Lower lobe of right lung (tissue), 2 donors: ENCODE measurements around the gene COLEC12. TPM values are rescaled to one million over a fixed set of nuclear protein-coding genes. Genes with fewer than 3 reads are reported as not detected.

Experiments
- ATAC-seq, 2 donors: fragments of 200-7000 bp; cut with Tn5 transposase; one replicate each; pipeline ENCODE4 v1.9.1; 2020 to 2022; ENCODE audit warnings: mild to moderate bottlenecking in 2 of 2, moderate library complexity in 2 of 2
- DNase-seq: peaks from one replicate; pipeline ENCODE4 v3.0.0-alpha.2; 2020
- H3K27ac ChIP-seq: fragments of 200-600 bp; one replicate; pipeline ENCODE4 v1.8.0; 2022
- H3K27me3 ChIP-seq: fragments of 200-600 bp; one replicate; pipeline ENCODE4 v1.8.0; 2022; ENCODE audit warnings: low read depth
- H3K36me3 ChIP-seq: fragments of 200-600 bp; one replicate; pipeline ENCODE4 v1.8.0; 2022; ENCODE audit warnings: mild to moderate bottlenecking
- H3K4me1 ChIP-seq: fragments of 200-600 bp; one replicate; pipeline ENCODE4 v1.8.0; 2022
- H3K4me3 ChIP-seq: fragments of 200-600 bp; one replicate; pipeline ENCODE4 v1.8.0; 2022; ENCODE audit warnings: mild to moderate bottlenecking
- H3K9me3 ChIP-seq: fragments of 200-600 bp; one replicate; pipeline ENCODE4 v1.8.0; 2022
- CTCF ChIP-seq: fragments of 200-600 bp; IDR thresholded peaks from one replicate; pipeline ENCODE4 v1.8.0; 2022; ENCODE audit warnings: antibody characterized with exemption, mild to moderate bottlenecking
- intact Hi-C: fragments of 100-400 bp; cut with DNase I; formaldehyde crosslinking; loops from one replicate; pipeline ENCODE4 v1.11.0; 2022
- total RNA-seq: library from RNA; stranded (reverse); fragmentation: NEBNext Ultra II Directional; extraction: Animal tissue kit (Norgen Biotek cat#: 25700); gene quantifications from one replicate; pipeline ENCODE4 v1.2.1, GENCODE V29; 2021
- donor health status: DM: no; HTN: yes; CAD: no; lungs with severe emphysema.

COLEC12 gene
- total RNA-seq, 1 donor from 2014 or later: 79.2 TPM

- no peaks in the 10 kb centered on the region for H3K27me3 ChIP-seq
- no peaks in the 10 kb centered on the region for H3K36me3 ChIP-seq
- H3K4me1 ChIP-seq: peaks cover 6% of the 10 kb centered on the region
- no peak for DNase-seq
- no peak for ATAC-seq
- intact Hi-C loops: no loop called here
- no peak overlapping the region for H3K4me3 ChIP-seq
- H3K27ac ChIP-seq: no peak overlapping the region
- H3K9me3 ChIP-seq: no peaks in the 10 kb centered on the region
- no peak for TF ChIP-seq CTCF
Measured at GRCh38 chr18:425106-425745, 75.3 kb downstream of the COLEC12 start.

- H3K36me3 ChIP-seq: no peaks in the 10 kb centered on the region
- DNase-seq (no peak), ATAC-seq (no peak)
- no peaks in the 10 kb centered on the region for H3K9me3 ChIP-seq
- H3K4me3 ChIP-seq: no peak overlapping the region
- intact Hi-C loops: no loop called here
- TF ChIP-seq CTCF: no peak
- peaks cover 6% of the 10 kb centered on the region for H3K4me1 ChIP-seq
- H3K27me3 ChIP-seq: no peaks in the 10 kb centered on the region
- H3K27ac ChIP-seq: no peak overlapping the region
Measured at GRCh38 chr18:424668-425067, 75.8 kb downstream of the COLEC12 start.

- peaks cover 6% of the 10 kb centered on the region for H3K4me1 ChIP-seq
- intact Hi-C loops: no loop called here
- H3K9me3 ChIP-seq: no peaks in the 10 kb centered on the region
- H3K4me3 ChIP-seq: no peak overlapping the region
- TF ChIP-seq CTCF: no peak
- H3K36me3 ChIP-seq: no peaks in the 10 kb centered on the region
- DNase-seq (no peak), ATAC-seq (no peak)
- no peak overlapping the region for H3K27ac ChIP-seq
- no peaks in the 10 kb centered on the region for H3K27me3 ChIP-seq
Measured at GRCh38 chr18:424071-424661, 76.3 kb downstream of the COLEC12 start.

GRCh38 chr18:422966-423365 lies 77.5 kb downstream of the COLEC12 start:
- TF ChIP-seq CTCF: no peak
- no peak overlapping the region for H3K27ac ChIP-seq

GRCh38 chr18:421247-422155 lies 79.0 kb downstream of the COLEC12 start:
- no peak for TF ChIP-seq CTCF

More at GRCh38 chr18:422966-423365, 77.5 kb downstream of the COLEC12 start:
- no peak for DNase-seq
- Histone ChIP-seq H3K27me3 (no peaks in the 10 kb centered on the region), H3K4me3 (no peak overlapping the region), H3K9me3 (no peaks in the 10 kb centered on the region), H3K36me3 (no peaks in the 10 kb centered on the region), H3K4me1 (peaks cover 9% of the 10 kb centered on the region)
- ATAC-seq: no peak
- intact Hi-C loops: no loop called here

More at GRCh38 chr18:421247-422155, 79.0 kb downstream of the COLEC12 start:
- Histone ChIP-seq H3K27ac (no peak overlapping the region), H3K4me3 (no peak overlapping the region), H3K27me3 (no peaks in the 10 kb centered on the region), H3K9me3 (no peaks in the 10 kb centered on the region), H3K36me3 (no peaks in the 10 kb centered on the region), H3K4me1 (peaks cover 15% of the 10 kb centered on the region)
- ATAC-seq (no peak), DNase-seq (no peak)
- intact Hi-C loops: no loop called here
